GM19463 (cell line): ENCODE measurements around the gene IL15.
A peak's percentile ranks its signal among the peaks of the same experiment; 100 is the strongest.
"Not testable (repeated sequence)": the region's sequence is repeated elsewhere in the genome, so short reads cannot be mapped to it uniquely, and the experiment has no call there.

Experiments
- ATAC-seq: cut with Tn5 transposase; IDR thresholded peaks from one replicate; pipeline ENCODE4 v1.9.1; 2021; ENCODE audit warnings: mild to moderate bottlenecking, moderate library complexity; ENCODE audit not compliant: unreplicated experiment

IL15 gene

DNA sequence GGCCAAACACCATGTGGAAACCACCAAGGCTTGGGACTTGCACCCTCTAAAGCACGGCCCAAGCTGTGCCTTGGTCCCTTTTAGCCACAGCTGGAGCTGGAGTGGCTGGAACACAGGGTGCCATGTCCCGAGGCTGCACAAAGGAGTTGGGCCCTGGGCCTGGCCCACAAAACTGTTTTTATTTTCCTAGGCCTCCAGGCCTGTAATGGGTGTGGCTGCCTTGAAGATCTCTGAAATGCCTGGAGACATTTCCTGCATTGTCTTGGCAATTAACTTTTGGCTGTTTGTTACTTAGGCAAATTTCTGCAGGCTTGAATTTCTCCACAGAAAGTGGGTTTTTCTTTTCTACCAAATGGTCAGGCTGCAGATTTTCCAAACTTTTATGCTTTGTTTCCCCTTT, 55.7 kb downstream of the IL15 start:
- no peak for ATAC-seq

DNA sequence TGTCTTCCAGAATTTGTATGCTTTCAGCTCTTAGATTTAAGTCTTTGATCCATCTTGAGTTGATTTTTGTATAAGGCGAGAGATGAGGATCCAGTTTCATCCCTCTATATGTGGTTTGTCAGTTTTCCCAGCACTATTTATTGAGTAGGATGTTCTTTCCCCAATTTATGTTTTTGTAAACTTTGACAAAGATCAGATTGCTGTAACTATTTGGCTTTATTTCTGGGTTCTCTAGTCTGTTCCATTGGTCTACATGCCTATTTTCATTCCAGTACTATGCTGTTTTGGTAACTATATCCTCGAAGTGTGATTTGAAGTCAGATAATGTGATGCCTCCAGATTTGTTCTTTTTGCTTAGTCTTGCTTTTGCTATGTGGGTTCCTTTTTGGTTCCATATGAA, 60.7 kb downstream of the IL15 start:
- no peak for ATAC-seq

DNA sequence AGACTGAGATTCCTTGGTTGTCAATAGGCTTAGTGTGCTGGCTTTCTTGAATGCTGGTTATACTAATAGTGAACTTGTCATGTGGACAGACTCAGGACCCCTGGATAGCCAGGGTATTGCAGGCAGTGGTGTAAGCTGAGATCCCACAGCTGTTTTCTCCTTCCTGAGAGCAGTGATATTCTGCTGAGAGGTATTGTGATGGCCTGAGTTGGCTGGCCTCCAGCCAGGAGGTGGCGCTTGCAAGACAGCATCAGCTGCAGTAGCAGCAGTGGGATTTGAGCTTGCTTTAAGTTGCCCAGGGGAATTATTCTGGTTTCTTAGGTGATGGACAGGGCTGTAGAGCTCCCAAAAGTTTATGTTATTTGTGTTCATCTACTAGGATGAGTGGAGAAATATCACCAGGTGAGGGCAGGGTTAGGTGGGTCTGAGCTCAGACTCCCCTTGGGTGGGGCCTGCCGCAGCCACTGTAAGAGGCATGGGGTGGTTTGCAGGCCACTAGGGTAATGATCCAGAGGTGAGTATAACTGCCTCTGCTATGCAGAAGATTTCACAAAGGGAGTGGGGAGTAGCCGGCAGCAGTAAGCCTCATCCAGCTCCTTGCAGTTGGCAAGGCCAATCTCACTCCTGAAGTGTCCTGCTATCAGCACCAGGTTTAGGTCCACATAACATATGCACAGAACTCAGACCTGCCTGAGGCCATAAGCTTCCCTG, 66.2 kb downstream of the IL15 start:
- ATAC-seq = no peak

DNA sequence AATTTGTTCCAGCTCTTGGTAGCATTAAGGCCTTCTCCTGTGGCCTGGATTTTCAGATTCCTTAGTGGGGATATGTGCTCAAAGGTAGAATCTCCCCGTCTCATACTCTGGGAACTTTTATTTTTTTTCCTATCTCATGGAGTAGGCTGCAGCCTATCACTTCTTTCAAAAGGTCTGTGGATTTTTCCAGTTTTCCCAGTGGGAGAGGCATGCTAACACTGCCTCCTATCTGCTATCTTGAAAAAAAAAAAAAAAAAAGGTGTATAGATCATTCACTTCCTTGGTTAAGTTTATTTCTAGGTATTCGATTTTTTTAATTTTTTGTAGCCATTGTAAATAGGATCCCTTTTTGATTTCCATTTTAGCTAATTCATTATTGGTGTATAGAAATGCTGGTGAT, 67.1 kb downstream of the IL15 start:
- ATAC-seq = no peak

DNA sequence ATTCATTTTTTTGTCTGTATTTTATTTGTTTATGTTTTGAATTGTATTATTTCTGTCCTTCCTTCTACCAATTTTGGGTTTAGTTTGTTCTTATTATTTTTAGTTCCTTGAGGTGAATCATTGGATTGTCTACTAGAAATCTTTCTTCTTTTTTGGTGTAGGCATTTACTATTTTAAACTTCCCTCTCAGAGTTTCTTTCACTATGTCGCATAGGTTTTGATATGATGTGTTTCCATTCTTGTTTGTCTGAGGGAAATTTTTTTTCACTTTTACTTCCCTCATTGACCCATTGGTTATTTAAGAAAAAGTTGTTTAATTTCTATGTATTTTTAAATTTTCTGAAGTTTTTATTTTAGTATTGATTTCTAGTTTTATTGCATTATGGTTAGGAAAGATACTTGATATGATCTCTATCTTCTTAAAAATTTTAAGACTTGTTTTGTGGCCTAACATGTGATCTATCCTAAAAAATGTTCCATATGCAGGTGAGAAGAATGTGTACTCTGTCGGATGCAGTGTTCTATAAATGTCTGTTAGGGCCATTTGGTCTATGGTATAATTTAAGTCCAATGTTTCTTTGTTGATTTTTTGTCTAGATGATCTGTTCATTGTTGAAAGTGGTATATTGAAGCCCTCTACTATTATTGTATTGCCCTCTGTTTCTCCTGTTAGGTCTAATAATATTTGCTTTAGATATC, 68.8 kb downstream of the IL15 start:
- peak; percentile 73 for ATAC-seq

DNA sequence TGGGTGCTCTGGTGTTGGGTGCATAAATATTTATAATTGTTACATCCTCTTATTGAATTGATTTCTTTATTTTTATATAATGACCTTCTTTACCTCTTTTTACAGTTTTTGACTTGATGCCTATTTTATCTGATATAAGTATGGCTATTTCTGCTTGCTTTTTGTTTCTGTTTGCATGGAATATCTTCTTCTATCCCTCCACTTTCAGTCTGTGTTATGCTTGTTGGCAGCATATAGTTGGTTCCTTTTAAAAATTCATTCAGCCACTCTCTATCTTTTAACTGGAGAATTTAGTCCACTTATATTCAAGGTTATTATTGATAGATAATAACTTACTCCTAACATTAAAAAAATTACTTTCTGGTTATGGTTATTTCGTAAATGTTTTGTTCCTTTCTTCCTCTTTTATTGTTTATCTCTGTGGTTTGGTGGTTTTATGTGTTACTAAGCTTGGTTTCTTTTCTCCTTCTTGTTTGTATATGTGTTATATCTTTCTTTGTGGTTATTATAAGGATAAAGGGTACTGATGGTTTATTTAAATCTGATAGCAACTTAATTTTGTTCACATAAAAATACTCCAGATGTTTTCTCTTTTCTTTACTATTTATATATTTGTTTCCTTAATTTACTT, 69.5 kb downstream of the IL15 start:
- peak; percentile 40 for ATAC-seq

DNA sequence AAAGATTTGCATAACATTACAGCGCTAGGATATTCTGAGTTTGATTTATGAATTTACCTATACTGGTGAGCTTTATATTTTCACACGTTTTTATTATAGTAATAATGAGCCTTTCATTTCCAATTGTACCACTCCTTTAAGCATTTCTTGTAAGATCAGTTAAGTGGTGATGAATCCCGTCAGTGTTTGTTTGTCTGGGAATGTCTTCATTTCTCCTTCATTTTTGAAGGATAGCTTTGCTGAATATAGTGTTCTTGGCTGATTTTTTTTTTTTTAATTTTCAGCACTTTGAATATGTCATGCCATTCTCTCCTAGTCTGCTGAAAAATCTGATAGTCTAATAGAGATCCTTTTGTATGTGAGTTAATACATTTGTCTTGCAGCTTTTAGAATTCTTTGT, 70.1 kb downstream of the IL15 start:
- ATAC-seq = no peak

DNA sequence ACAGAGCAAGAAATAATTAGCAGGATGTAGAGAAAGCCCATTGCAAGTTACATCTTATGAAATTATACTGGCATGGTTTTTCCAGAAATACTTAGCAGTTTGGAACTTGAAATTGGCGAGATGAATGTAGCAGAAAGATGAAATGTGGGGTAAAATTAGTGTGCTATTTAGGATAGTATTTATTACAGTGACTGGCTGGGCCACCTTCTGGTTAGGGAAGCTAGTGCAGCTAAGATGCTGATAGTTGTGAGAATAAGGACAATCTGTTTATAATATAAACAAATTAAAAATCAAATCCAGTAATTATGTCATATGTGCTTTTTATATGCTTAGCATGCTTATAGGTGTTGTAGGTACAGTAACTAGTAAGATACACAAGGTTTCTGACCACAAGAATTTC, 74.8 kb downstream of the IL15 start:
- peak; percentile 51 for ATAC-seq

DNA sequence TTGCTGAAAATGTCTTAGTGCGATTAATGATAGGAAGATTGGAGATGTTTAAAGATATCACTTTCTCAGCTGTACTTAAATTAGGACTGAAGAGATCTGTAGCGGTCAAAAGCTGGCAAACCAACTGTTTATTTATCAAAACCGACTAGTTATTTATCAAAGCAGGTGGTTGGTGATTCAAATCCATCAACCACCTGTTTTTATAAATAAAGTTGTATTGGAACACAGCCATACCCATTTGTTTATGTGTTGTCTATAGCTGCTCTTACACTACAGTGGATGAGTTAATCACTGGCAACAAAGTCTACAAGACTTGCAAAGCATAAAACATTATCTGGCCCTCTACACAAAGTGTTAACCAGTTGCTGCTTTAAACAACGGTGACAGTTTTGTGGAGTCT, 76.8 kb downstream of the IL15 start:
- ATAC-seq = no peak

DNA sequence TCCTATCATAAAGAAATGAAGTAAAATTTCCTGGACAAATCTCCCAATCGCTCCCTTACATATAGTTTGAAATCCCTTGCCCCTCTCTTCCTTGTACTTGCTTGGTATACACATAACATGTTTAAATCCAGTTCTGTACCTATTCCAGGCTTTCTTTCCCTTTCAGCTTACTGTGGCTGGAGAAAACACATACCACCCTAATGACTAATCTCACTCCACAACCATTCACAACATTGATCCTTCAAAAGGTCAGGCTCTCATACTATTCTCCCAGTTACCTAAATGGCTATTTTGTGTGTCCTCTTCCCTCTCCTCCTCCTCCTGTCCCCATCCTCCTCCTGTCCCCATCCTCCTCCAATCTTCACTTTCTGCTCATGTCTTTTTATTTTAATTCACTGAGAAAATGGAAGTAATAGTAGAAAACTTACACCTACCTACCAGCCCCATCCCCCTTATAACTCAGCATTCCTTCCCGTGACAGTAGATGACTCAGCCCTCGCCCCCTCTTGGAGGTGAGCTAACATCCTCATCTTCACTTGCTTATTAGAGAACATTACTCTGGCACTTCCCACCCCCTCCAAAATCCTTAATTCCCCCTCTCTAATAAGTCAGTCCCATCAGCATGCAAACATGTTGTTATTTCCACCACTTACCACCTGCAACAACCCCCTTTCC, 77.5 kb downstream of the IL15 start:
- no peak for ATAC-seq

DNA sequence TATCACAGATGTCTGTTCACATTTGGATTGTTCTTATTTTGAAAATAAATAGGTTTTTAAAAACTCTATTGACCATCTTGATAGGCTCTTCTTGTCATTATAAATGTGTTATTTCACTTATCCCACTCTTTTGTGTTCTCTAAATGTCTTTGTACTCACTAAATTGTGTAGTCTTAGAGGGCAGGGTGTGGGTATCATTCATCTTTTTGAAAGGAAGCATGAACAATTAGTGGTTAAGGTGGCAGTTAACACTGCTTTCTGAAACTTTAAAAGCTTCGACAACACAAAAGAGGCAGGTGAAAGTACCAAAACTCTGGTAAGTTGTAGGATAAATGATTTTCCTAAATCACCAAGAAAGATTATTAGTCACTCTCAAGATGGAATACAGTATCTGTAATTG, 83.2 kb downstream of the IL15 start:
- peak; percentile 51 for ATAC-seq

DNA sequence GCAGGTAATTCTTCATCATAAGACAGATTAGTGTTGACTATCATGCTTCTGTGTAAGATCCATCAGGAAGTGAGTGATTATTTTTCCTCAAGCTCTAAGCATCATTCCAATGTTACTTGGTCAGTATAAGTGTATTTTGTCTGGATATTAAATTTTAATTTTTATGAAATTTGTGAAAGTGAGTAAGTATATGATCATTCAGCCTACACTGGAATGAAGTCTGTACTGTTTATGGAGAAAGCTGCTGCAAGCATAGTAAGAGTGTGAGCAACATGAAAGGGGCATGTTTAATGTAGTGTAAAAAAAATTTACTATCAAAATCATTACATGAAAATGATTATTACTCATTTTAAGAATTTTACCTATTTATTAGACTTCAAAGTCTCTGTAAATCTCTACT, 84.8 kb downstream of the IL15 start:
- ATAC-seq = no peak

DNA sequence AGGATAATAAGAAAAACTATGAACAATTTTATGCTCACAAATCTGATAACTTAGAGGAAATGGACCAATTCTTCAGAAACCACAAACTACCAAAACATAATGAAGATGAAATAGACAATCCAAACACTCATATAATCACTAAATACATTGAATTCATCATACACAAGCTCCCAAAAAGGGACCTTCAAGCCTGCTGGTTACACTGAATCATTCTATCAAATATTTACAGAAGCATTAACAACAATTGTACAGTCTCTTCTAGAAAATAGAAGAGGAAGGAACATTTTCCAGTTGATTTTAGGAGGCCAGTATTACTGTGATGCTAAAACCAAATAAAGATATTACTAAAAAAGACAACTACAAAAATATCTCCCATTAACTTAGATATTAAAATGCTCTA, 88.3 kb downstream of the IL15 start:
- ATAC-seq = no peak

DNA sequence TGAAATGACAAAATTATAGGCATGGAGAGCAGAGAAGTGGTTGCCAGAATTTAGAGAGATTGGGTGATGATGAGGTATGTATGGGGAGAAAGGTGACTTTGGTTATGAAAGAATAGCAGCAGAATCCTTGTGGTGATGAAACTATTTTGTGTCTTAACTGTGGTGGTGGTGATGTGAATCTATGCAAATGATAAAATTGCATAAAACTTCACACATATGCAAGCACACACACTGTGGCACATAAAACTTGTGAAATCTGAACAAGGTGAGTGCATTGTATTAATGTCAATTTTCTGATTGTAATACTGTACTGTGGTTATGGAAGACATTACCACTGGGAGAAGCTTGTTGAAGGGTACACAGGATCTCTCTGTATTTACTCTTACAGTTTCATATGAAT, 91.0 kb downstream of the IL15 start:
- no peak for ATAC-seq

DNA sequence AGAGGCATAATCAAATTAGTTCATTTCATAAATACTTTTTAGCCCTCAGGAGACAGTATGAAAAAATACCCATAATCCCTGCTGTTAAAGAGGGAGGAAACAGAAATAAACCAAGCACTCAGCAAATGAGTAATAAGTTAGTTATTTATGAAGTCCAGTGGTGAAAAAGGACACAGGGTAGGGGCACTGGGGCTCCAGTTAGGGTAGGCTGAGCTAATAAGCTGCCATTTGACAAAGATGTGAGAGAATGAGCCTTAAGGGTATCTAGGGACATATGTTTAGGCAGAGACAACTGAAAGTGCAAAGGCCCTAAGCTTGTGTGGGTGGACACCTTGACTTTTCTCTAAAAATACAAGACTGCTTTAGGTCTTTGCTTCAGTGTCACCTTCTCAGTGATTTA, 94.4 kb downstream of the IL15 start:
- ATAC-seq = peak; percentile 75

DNA sequence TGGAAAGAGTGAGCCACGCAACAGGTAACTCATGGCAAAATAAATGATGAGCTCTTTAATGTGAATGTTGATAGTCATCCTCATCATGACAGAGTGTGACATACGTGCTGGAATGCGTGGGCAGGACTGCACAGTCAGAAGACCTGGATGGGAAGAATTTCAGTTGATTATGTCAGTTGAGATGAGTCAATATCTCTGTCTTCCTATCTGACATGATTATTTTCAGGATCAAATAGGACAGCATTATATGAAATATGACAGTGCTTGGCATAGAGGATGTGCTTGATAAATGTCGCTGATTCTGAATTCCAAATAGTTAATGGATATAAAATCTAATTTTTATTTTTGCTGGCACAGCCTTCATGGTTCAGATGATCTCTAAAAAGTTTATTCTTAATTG, 95.1 kb downstream of the IL15 start:
- no peak for ATAC-seq

DNA sequence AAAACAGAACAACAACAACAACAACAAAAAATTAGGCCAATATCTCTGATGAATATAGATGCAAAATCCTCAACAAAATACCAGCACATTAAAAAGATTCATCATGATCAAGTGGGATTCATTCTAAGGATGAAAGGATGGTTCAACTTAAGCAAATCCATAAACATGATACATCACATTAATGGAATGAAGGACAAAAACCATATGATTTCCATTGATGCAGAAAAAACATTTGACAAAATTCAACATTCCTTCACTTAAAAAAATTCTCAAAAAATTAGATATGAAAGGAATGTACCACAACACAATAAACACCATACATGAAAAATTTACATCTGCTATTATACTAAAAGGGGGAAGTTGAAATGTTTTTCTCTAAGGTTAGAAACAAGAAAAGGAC, 103.3 kb downstream of the IL15 start:
- no peak for ATAC-seq

DNA sequence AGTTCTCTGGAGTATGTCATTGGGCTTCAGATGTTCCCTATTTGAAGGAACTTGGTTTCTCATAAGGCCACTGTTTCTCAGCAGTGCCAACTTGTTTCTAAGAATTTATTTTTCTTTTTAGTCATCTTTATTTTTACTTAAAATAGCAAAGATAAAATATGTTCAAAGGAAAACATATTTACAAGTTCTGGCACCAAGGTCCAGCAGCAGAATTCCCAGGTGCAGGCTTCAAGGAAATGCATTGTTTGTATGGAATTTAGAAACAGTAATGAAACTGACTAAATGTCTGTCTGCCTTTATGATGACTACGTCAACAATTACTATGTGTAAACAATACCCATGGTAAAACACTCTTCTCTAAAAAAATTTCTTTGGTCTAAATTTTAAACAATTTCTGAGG, 109.6 kb downstream of the IL15 start:
- ATAC-seq = no peak

DNA sequence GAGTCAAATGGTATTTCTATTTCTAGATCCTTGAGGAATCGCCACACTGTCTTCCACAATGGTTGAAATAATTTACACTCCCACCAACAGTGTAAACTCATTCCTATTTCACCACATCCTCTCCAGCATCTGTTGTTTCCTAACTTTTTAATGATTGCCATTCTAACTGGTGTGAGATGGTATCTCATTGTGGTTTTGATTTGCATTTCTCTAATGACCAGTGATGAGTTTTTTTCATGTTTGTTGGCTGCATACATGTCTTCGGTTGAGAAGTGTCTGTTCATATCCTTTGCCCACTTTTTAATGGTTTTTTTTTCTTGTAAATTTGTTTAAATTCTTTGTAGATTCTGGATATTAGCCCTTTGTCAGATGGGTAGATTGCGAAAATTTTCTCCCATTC, 115.4 kb downstream of the IL15 start:
- ATAC-seq = not testable (repeated sequence)

DNA sequence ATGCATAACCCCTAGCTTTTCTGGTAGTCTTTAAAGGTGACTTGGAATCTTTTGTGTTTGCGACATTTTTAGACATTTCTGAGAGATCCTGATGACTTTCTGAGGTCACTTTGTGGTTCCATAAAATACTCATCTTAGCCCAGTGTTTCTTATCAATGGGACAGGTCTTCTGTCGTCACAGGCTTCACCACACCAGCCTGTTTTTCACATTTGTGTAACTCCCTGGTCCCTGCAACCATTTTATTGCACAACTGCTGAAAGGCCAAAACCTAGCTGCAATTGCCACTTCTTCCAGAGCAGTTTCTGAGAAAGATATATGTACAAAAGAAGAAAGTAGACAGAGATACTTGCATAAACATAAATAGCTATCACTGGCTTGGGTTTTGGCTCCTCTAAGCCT, 120.9 kb downstream of the IL15 start:
- ATAC-seq = no peak

DNA sequence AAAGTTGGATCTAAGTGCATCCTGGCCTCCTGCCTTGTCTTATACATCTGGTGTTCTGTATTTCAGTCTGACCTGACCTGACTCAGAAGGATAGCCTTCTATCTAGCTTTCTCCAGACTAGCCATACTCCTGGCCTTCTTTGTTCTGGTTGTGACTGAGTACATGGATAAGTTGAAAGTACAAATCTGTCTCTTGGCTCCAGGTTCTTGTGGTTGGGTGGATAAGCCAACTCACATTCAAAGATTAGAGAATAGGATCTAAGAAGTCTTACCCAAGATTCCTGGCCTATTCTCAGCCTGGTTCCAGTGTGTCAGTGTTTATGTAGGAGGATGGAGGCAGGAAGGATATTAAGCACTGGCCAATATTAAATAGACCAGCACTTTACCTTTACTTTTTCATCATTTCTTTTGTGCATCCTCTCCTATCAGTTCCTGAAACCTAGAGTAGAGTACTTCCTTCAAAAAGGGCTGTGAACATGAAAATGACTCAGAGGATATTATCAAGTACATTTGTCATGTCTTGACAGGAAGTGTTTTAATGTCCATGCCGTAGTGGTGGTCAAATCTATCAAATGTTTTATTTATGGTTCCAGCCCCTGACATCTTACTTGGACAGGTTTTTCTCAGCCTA, 123.5 kb downstream of the IL15 start:
- no peak for ATAC-seq
